Prostate gland (tissue), 2 donors: ENCODE data around the gene TOR1B. TPM values are rescaled to one million over a fixed set of nuclear protein-coding genes. Genes with fewer than 3 reads are reported as not detected.
A peak's percentile ranks its signal among the peaks of the same experiment; 100 is the strongest.

Experiments used
- DNase-seq: peaks from one replicate; pipeline ENCODE4 v3.0.0-alpha.2; 2019; ENCODE audit warnings: low spot score
- H3K27ac ChIP-seq, 2 donors: fragments of 200-600 bp; sonication (generic); 2 replicates each; pipeline ENCODE4 v1.5.1; 2017 to 2019
- H3K27me3 ChIP-seq: fragments of 200-600 bp; sonication (generic); replicated peaks from 2 replicates; pipeline ENCODE4 v1.5.1; 2019; ENCODE audit not compliant: insufficient read depth
- H3K36me3 ChIP-seq, 2 donors: fragments of 200-600 bp; sonication (generic); 1 replicate in 1 of 2; 2 replicates in 1 of 2; pipeline versions ENCODE4 v1.5.1 to v1.8.1; 2017 to 2019
- H3K4me1 ChIP-seq: fragments of 200-600 bp; sonication (generic); replicated peaks from 2 replicates; pipeline ENCODE4 v1.5.1; 2019
- H3K4me3 ChIP-seq, 2 donors: fragments of 200-600 bp; sonication (generic); 2 replicates each; pipeline ENCODE4 v1.5.1; 2017 to 2019
- H3K9me3 ChIP-seq: fragments of 200-600 bp; sonication (generic); 2 replicates; pipeline ENCODE4 v1.5.1; 2017
- CTCF ChIP-seq, 4 experiments: fragments of 200-600 bp in 2 of 4; fragments of 450-650 bp in 2 of 4; sonication (generic) in 2 of 4; IDR thresholded peaks; 1 replicate in 3 of 4; 2 replicates in 1 of 4; pipeline ENCODE4 v1.5.1; 2016 to 2019; ENCODE audit warnings: antibody characterized with exemption in 4 of 4, mild to moderate bottlenecking in 2 of 4, moderate library complexity in 2 of 4
- POLR2A ChIP-seq: fragments of 450-650 bp; IDR thresholded peaks from one replicate; pipeline ENCODE4 v1.6.1; 2016; ENCODE audit warnings: antibody characterized with exemption, mild to moderate bottlenecking
- POLR2AphosphoS5 ChIP-seq: sonication (generic); formaldehyde crosslinking; IDR thresholded peaks from one replicate; pipeline ENCODE4 v1.6.1; 2017; ENCODE audit warnings: antibody characterized with exemption
- WGBS: methylation state at CpG from one replicate; pipeline ENCODE4 v1.1.5; 2018; 5-methylcytosine and 5-hydroxymethylcytosine counted together
- intact Hi-C: fragments of 100-400 bp; cut with DNase I; formaldehyde crosslinking; loops from one replicate; pipeline ENCODE4 v1.14.2; 2022
- total RNA-seq, 2 donors: library from RNA; depleted of rRNA; stranded (reverse); fragments of >200 nt; gene quantifications; one replicate each; pipeline ENCODE4 v1.1.0, GENCODE V29; 2016

The TOR1B gene
- total RNA-seq, 2 donors from 2014 or later, result 31.4 to 35.7 TPM

DNA sequence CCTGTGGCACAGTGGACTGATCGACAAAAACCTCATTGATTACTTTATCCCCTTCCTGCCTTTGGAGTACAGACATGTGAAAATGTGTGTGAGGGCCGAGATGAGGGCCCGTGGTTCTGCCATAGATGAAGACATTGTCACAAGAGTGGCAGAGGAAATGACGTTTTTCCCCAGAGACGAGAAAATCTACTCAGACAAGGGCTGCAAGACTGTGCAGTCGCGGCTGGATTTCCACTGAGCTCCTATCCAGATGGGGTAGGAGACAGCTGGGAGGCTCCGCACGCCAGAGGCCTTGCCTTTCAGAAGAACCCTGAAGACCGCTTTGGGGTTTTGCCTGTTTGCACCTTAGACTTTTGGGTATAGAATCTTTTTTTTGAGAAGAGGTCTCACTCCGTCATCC is 6.4 kb downstream of the TOR1B start:
- no peaks in the 10 kb centered on the region for H3K27me3 ChIP-seq
- intact Hi-C loops, result no loop called here
- H3K4me1 ChIP-seq, result peaks cover under 1% of the 10 kb centered on the region
- no peak for TF ChIP-seq POLR2A
- TF ChIP-seq POLR2AphosphoS5, result no peak
- no peak for DNase-seq
- H3K36me3 ChIP-seq, result no peaks in the 10 kb centered on the region
- H3K4me3 ChIP-seq, result no peak overlapping the region
- no peak overlapping the region for H3K27ac ChIP-seq
- WGBS, result 93% methylated on average over 11 of the region's 11 CpGs
- no peaks in the 10 kb centered on the region for H3K9me3 ChIP-seq

DNA sequence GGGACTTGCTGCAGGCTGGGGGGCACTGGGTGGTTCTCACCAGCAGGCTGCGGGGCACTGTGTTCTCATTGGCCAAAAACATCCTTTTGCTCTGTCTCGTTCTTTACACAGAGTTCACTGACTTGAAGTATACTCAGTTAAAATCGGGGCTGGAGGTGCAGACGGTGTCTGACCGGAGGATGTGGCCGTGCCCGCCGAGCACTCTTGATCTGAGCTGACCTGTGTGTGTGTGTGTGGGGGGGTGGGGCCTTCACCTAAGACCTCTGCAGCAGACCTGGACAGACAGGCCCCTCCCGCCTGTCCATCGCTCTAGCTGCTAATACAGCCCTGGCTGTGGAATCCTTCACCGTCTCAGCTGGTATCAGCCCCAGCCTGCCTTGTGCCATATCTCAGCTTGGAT is 7.1 kb downstream of the TOR1B start:
- Histone ChIP-seq H3K27ac (peak overlapping the region in 1 of 2 donors; percentile 48), H3K36me3 (no peaks in the 10 kb centered on the region), H3K4me1 (no peaks in the 10 kb centered on the region), H3K9me3 (no peaks in the 10 kb centered on the region), H3K4me3 (no peak overlapping the region), H3K27me3 (no peaks in the 10 kb centered on the region)
- TF ChIP-seq POLR2A, result no peak
- no peak for TF ChIP-seq POLR2AphosphoS5
- TF ChIP-seq CTCF (IDR thresholded peaks at IDR 0.05), result no peak
- no peak for DNase-seq
- 64% methylated on average over 11 of the region's 11 CpGs for WGBS
- intact Hi-C loops, result no loop called here

DNA sequence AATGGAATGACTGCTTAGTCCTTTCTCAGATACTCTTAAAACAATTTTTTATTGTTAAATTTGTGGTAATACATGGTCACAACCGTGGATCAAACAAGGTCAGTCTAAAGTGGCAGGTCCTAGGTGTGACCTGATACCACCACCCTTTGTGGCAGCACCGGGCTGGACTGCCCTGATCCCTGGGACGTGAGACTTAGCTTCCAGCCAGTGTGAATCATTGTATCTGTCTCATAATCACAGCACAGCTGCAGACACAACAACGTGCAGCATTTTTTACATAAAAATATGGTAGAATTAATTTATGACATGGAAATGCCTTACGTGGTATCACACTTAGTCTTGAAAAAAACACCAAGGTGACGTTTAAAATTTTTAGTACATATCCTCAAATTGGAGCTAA is 7.8 kb downstream of the TOR1B start:
- no peak for DNase-seq
- no peak overlapping the region for H3K4me3 ChIP-seq
- no peaks in the 10 kb centered on the region for H3K9me3 ChIP-seq
- intact Hi-C loops, result no loop called here
- 60% methylated on average over 6 of the region's 6 CpGs for WGBS
- no peaks in the 10 kb centered on the region for H3K27me3 ChIP-seq
- no peaks in the 10 kb centered on the region for H3K4me1 ChIP-seq
- TF ChIP-seq CTCF (IDR thresholded peaks at IDR 0.05) (no peak), POLR2AphosphoS5 (no peak), POLR2A (no peak)
- peak overlapping the region in 1 of 2 donors; percentile 48 for H3K27ac ChIP-seq
- no peaks in the 10 kb centered on the region for H3K36me3 ChIP-seq

DNA sequence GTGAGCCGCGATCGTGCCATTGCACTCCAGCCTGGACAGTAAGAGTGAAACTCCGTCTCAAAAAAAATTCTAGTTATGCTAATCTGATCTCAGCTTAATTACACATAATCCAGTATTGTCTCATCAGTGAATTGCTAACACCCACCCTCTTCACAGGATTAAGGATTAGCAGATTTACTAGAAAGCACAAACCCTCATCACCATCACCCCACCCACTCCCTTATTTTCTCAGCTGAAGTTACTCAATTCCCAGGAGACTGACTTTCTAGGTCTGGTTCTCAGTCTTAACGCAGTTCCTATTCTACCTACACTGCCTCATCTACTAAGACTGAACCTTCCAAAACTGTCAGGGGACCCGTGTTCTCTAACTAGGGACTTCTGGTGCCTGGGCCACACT is 9.0 kb downstream of the TOR1B start:
- intact Hi-C loops, result no loop called here
- Histone ChIP-seq H3K4me1 (no peaks in the 10 kb centered on the region), H3K27me3 (no peaks in the 10 kb centered on the region), H3K36me3 (peaks cover 0 to 8% of the 10 kb centered on the region in 2 donors), H3K9me3 (no peaks in the 10 kb centered on the region), H3K4me3 (no peak overlapping the region), H3K27ac (peak overlapping the region in 1 of 2 donors; percentile 48)
- WGBS, result 94% methylated on average over 6 of the region's 6 CpGs
- TF ChIP-seq POLR2A, result no peak
- no peak for TF ChIP-seq CTCF (IDR thresholded peaks at IDR 0.05)
- no peak for TF ChIP-seq POLR2AphosphoS5
- DNase-seq, result no peak

DNA sequence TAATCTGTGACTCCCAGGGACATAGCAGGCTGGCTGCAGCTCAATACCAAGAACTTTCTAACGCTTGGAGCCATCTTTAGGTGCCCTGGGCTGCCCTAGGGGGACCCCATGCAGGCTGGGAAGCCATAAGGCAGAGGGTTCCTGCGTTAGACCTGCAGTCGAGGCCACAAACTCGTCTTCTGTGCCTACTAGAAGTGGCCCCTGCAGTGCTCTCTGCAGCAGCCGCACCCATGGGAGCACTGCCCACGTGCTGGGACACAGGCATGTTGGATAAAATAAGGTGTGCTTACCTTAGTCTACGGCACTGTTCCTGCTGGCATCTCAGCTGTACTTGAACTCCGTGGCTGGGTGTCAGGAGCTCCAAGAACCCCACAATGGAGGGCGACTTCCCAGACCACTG is 9.4 kb downstream of the TOR1B start:
- intact Hi-C loops, result no loop called here
- H3K9me3 ChIP-seq, result no peaks in the 10 kb centered on the region
- no peak for DNase-seq
- H3K27ac ChIP-seq, result no peak overlapping the region
- H3K27me3 ChIP-seq, result no peaks in the 10 kb centered on the region
- no peak overlapping the region for H3K4me3 ChIP-seq
- H3K4me1 ChIP-seq, result no peaks in the 10 kb centered on the region
- WGBS, result 93% methylated on average over 9 of the region's 9 CpGs
- peaks cover 0 to 8% of the 10 kb centered on the region in 2 donors for H3K36me3 ChIP-seq
- TF ChIP-seq POLR2A (no peak), CTCF (IDR thresholded peaks at IDR 0.05) (no peak), POLR2AphosphoS5 (no peak)
